A172 (cell line): ENCODE measurements around the gene ZFP82. TPM values are rescaled to one million over a fixed set of nuclear protein-coding genes. Genes with fewer than 3 reads are reported as not detected.

ENCODE experiments used
- DNase-seq: peaks from one replicate; pipeline ENCODE4 v3.0.0-alpha.2; 2015; ENCODE audit warnings: low spot score
- total RNA-seq: library from RNA; depleted of rRNA; stranded (reverse); fragments of >200 nt; shearing (Covaris generic); gene quantifications from 2 replicates; pipeline ENCODE4 v1.2.3, GENCODE V29; 2014; rRNA removed

ZFP82 gene
- total RNA-seq, 1 experiment from 2014 or later = not detected

DNA sequence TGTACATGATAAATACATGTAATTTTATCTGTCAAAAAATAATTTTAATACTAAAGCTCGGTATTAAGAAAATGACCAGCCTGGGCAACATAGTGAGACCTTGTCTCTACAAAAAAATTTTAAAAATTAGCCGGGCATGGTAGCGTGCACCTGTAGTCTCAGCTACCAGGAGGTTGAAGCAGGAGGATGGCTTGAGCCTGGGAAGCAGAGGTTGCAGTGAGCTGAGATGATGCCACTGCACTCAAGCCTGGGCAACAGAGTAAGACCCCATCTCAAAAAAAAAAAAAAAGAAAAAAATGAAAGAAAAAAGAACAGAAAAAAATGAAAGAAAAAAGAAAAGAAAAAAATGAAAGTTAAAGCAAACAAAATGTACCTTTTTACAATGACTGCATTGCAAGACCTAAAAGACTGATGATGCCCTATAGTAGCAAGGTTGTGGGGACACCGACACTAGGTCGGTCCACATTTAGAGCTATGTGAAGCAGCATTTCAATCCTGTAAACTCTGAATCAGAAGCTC, 44.7 kb downstream of the ZFP82 start:
- no peak for DNase-seq

GRCh38 chr19:36371886-36372285, 46.6 kb downstream of the ZFP82 start:
- DNase-seq = no peak

GRCh38 chr19:36363845-36364244, 54.6 kb downstream of the ZFP82 start:
- no peak for DNase-seq

Other genes with a start within 250 kb of the ZFP82 start
- 3.4 and 4.2 TPM in 2 replicates for gene ZNF565, start 204.0 kb downstream of the ZFP82 start, total RNA-seq
- 107 and 136 TPM in 2 replicates for gene ZNF146, start 203.5 kb downstream of the ZFP82 start, total RNA-seq
- 2.1 and 3.8 TPM in 2 replicates for gene ZFP14, start 39.4 kb downstream of the ZFP82 start, total RNA-seq
- 7.1 and 8.5 TPM in 2 replicates for gene ZNF566, start 70.9 kb upstream of the ZFP82 start, total RNA-seq
- gene ZNF260, start 109.6 kb upstream of the ZFP82 start, total RNA-seq = 18.6 and 22.5 TPM in 2 replicates
- gene ZNF529, start 154.6 kb upstream of the ZFP82 start, total RNA-seq = 6.8 and 7.7 TPM in 2 replicates
- gene ZNF382, start 186.7 kb upstream of the ZFP82 start, total RNA-seq = 5.1 and 10.0 TPM in 2 replicates
- 13.4 and 14.6 TPM in 2 replicates for gene ZNF461, start 248.2 kb upstream of the ZFP82 start, total RNA-seq